Fibroblast of lung (primary cell): Measurements from ENCODE around the gene KIN.

Source experiments
- EZH2 ChIP-seq: IDR thresholded peaks from 2 replicates; pipeline ENCODE4 v1.5.1; 2012; ENCODE audit warnings: low read length, control low read depth, mild to moderate bottlenecking; ENCODE audit errors: missing control alignments
- TF ChIP-seq, protein P1 (sequence below), 2 donors: IDR thresholded peaks in 1 of 2; conservative IDR thresholded peaks in 1 of 2; 1 replicate in 1 of 2; 2 replicates in 1 of 2; pipeline ENCODE4 v1.5.1; 2011 to 2012; ENCODE audit warnings: low read length in 2 of 2, control low read depth in 1 of 2, inconsistent platforms in 1 of 2, low read depth in 1 of 2, mild to moderate bottlenecking in 1 of 2

GRCh38 chr10:7702288-7702812 is 85.4 kb downstream of the KIN start:
- TF ChIP-seq, protein P1, sequence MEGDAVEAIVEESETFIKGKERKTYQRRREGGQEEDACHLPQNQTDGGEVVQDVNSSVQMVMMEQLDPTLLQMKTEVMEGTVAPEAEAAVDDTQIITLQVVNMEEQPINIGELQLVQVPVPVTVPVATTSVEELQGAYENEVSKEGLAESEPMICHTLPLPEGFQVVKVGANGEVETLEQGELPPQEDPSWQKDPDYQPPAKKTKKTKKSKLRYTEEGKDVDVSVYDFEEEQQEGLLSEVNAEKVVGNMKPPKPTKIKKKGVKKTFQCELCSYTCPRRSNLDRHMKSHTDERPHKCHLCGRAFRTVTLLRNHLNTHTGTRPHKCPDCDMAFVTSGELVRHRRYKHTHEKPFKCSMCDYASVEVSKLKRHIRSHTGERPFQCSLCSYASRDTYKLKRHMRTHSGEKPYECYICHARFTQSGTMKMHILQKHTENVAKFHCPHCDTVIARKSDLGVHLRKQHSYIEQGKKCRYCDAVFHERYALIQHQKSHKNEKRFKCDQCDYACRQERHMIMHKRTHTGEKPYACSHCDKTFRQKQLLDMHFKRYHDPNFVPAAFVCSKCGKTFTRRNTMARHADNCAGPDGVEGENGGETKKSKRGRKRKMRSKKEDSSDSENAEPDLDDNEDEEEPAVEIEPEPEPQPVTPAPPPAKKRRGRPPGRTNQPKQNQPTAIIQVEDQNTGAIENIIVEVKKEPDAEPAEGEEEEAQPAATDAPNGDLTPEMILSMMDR (conservative IDR thresholded peaks at IDR 0.05 in 1 of 2, IDR thresholded peaks at IDR 0.05 in 1 of 2; ENCODE audit: low read depth in 1 of 2, low read length in 2 of 2), result no peak
- no peak for TF ChIP-seq EZH2
